Neural cell (in vitro differentiated cells): ENCODE data around the gene PSMB7. TPM values are rescaled to one million over a fixed set of nuclear protein-coding genes. Genes with fewer than 3 reads are reported as not detected.

Experiments used
- H2AFZ ChIP-seq: fragments of 200-600, 300-800 bp; sonication (generic), shearing (Covaris generic); 2 replicates; pipeline ENCODE4 v1.6.0; 2014; ENCODE audit warnings: low read depth, mild to moderate bottlenecking, antibody characterized with exemption, low read length, moderate library complexity
- H3F3A ChIP-seq: fragments of 200-600 bp; shearing (Covaris generic); 2 replicates; pipeline ENCODE4 v1.6.1; 2016; ENCODE audit warnings: mild to moderate bottlenecking, moderate library complexity, mixed read lengths, antibody characterized with exemption, low read length; ENCODE audit not compliant: insufficient read depth, poor library complexity, severe bottlenecking
- H3K27ac ChIP-seq: fragments of 200-600, 300-800 bp; sonication (generic), shearing (Covaris generic); 2 replicates; pipeline ENCODE4 v1.5.1; 2014; ENCODE audit warnings: mild to moderate bottlenecking, low read length, moderate library complexity
- H3K27me3 ChIP-seq: fragments of 300-800, 200-600 bp; sonication (generic), shearing (Covaris generic); 2 replicates; pipeline ENCODE4 v1.6.0; 2014; ENCODE audit warnings: mild to moderate bottlenecking, low read depth, low read length, moderate library complexity; ENCODE audit not compliant: insufficient read depth
- H3K36me3 ChIP-seq: fragments of 300-800, 200-600 bp; sonication (generic), shearing (Covaris generic); 2 replicates; pipeline ENCODE4 v1.5.1; 2014; ENCODE audit warnings: mild to moderate bottlenecking, antibody characterized with exemption, low read length, moderate library complexity; ENCODE audit not compliant: insufficient read depth
- H3K4me2 ChIP-seq: fragments of 300-800, 200-600 bp; sonication (generic), shearing (Covaris generic); 2 replicates; pipeline ENCODE4 v1.6.0; 2014; ENCODE audit warnings: mild to moderate bottlenecking, low read length
- H3K4me3 ChIP-seq: fragments of 300-800, 200-600 bp; sonication (generic), shearing (Covaris generic); 2 replicates; pipeline ENCODE4 v1.5.1; 2014; ENCODE audit warnings: mild to moderate bottlenecking, low read length, moderate library complexity
- H3K79me2 ChIP-seq: fragments of 200-600 bp; shearing (Covaris generic); replicated peaks from 2 replicates; pipeline ENCODE4 v1.6.0; 2014; ENCODE audit warnings: mild to moderate bottlenecking, low read length, moderate library complexity; ENCODE audit not compliant: insufficient read depth
- H3K9ac ChIP-seq: fragments of 300-800, 200-600 bp; sonication (generic), shearing (Covaris generic); 2 replicates; pipeline ENCODE4 v1.6.1; 2016; ENCODE audit warnings: mild to moderate bottlenecking, low read length, mixed read lengths
- H3K9me2 ChIP-seq: fragments of 200-600 bp; shearing (Covaris generic); 2 replicates; pipeline ENCODE4 v1.6.1; 2016; ENCODE audit warnings: mild to moderate bottlenecking, low read length, mixed read lengths; ENCODE audit not compliant: insufficient read depth
- H3K9me3 ChIP-seq: fragments of 200-600, 300-800 bp; sonication (generic), shearing (Covaris generic); 2 replicates; pipeline ENCODE4 v1.6.1; 2016; ENCODE audit warnings: mild to moderate bottlenecking, mixed run types, low read length, moderate library complexity, mixed read lengths
- H4K20me1 ChIP-seq: fragments of 200-600 bp; shearing (Covaris generic); 2 replicates; pipeline ENCODE4 v1.6.1; 2016; ENCODE audit warnings: mild to moderate bottlenecking, mixed run types; ENCODE audit not compliant: insufficient read depth
- EP300 ChIP-seq: fragments of 450-650 bp; conservative IDR thresholded peaks from 2 replicates; pipeline ENCODE4 v1.6.1; 2014; ENCODE audit warnings: antibody characterized with exemption, mild to moderate bottlenecking, moderate library complexity; ENCODE audit not compliant: poor library complexity, severe bottlenecking
- EZH2 ChIP-seq: fragments of 200-600, 300-800 bp; shearing (Covaris generic), sonication (generic); IDR thresholded peaks from 2 replicates; pipeline ENCODE4 v1.6.1; 2014; ENCODE audit warnings: antibody characterized with exemption, low read length, borderline replicate concordance, mild to moderate bottlenecking; ENCODE audit not compliant: insufficient read depth, poor library complexity, severe bottlenecking
- MXI1 ChIP-seq: fragments of 450-650 bp; conservative IDR thresholded peaks from 2 replicates; pipeline ENCODE4 v1.6.1; 2014; ENCODE audit warnings: antibody characterized with exemption, mild to moderate bottlenecking; ENCODE audit not compliant: poor library complexity, severe bottlenecking
- POLR2AphosphoS5 ChIP-seq: IDR thresholded peaks from 2 replicates; pipeline ENCODE4 v1.6.1; 2012
- RAD21 ChIP-seq: fragments of 450-650 bp; conservative IDR thresholded peaks from 2 replicates; pipeline ENCODE4 v1.6.1; 2014; ENCODE audit warnings: antibody characterized with exemption, mild to moderate bottlenecking, moderate library complexity
- SMC3 ChIP-seq: fragments of 450-650 bp; conservative IDR thresholded peaks from 2 replicates; pipeline ENCODE4 v1.6.1; 2014; ENCODE audit warnings: antibody characterized with exemption, mild to moderate bottlenecking, moderate library complexity; ENCODE audit not compliant: poor library complexity
- TAF1 ChIP-seq: IDR thresholded peaks from 2 replicates; pipeline ENCODE4 v1.6.1; 2012; ENCODE audit warnings: low read depth
- polyA plus RNA-seq: library from polyadenylated mRNA; depleted of rRNA; stranded (reverse); fragments of >200 nt; gene quantifications from 2 replicates; pipeline ENCODE4 v1.2.3, GENCODE V29; 2014
- TF ChIP-seq, protein P1 (sequence below): IDR thresholded peaks from 2 replicates; pipeline ENCODE4 v1.6.1; 2012; ENCODE audit warnings: borderline replicate concordance
- TF ChIP-seq, protein P2 (sequence below): fragments of 450-650 bp; IDR thresholded peaks from 2 replicates; pipeline ENCODE4 v1.5.1; 2014; ENCODE audit warnings: antibody characterized with exemption, mild to moderate bottlenecking, moderate library complexity; ENCODE audit not compliant: poor library complexity, severe bottlenecking

Gene PSMB7
- polyA plus RNA-seq, 1 donor from 2014 or later: 363 TPM

DNA sequence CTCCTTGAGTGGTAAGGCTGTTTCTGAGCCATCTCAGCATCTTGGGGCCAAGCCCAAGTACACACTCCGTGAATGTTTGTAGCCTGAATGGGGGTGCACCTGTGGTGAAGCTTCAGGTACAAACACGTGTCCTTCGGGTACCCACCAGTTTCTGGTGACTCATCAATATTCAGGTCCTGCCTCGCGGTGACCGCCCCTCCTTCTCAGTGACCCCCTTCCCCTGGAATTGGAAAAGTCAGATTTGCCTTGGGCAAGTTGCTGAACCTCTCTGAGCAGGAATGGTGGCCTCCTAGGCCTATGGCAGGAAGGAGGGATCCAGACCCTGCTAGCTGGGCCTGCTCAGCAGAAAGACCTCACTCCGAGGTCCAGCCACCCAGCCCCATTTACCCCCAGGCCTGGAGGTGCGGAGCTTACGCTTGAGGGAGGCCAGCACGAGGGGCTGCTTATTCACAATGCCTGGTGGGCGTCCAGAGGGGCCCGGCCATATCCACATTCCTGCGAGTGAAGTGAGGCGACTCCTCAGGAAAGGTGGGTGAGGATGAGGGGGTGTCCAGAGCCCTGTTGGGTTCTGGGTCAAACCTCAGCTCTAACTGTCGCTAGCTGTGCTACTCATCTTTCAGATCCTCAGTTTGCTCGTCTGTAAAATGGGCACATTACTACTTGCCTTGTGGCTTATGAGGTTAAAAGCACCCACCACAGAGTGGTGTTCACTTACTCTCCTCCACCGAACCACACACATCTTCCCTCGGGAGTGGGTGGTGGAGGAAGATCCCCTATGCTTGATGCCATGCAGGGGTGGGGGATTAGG is 42.0 kb upstream of the PSMB7 start:
- H3K27me3 ChIP-seq: no peaks in the 10 kb centered on the region
- TF ChIP-seq POLR2AphosphoS5 (no peak), MXI1 (no peak), RAD21 (no peak), SMC3 (no peak), TAF1 (no peak), EP300 (no peak), EZH2 (no peak)
- TF ChIP-seq, protein P1, sequence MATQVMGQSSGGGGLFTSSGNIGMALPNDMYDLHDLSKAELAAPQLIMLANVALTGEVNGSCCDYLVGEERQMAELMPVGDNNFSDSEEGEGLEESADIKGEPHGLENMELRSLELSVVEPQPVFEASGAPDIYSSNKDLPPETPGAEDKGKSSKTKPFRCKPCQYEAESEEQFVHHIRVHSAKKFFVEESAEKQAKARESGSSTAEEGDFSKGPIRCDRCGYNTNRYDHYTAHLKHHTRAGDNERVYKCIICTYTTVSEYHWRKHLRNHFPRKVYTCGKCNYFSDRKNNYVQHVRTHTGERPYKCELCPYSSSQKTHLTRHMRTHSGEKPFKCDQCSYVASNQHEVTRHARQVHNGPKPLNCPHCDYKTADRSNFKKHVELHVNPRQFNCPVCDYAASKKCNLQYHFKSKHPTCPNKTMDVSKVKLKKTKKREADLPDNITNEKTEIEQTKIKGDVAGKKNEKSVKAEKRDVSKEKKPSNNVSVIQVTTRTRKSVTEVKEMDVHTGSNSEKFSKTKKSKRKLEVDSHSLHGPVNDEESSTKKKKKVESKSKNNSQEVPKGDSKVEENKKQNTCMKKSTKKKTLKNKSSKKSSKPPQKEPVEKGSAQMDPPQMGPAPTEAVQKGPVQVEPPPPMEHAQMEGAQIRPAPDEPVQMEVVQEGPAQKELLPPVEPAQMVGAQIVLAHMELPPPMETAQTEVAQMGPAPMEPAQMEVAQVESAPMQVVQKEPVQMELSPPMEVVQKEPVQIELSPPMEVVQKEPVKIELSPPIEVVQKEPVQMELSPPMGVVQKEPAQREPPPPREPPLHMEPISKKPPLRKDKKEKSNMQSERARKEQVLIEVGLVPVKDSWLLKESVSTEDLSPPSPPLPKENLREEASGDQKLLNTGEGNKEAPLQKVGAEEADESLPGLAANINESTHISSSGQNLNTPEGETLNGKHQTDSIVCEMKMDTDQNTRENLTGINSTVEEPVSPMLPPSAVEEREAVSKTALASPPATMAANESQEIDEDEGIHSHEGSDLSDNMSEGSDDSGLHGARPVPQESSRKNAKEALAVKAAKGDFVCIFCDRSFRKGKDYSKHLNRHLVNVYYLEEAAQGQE: no peak
- TF ChIP-seq, protein P2, sequence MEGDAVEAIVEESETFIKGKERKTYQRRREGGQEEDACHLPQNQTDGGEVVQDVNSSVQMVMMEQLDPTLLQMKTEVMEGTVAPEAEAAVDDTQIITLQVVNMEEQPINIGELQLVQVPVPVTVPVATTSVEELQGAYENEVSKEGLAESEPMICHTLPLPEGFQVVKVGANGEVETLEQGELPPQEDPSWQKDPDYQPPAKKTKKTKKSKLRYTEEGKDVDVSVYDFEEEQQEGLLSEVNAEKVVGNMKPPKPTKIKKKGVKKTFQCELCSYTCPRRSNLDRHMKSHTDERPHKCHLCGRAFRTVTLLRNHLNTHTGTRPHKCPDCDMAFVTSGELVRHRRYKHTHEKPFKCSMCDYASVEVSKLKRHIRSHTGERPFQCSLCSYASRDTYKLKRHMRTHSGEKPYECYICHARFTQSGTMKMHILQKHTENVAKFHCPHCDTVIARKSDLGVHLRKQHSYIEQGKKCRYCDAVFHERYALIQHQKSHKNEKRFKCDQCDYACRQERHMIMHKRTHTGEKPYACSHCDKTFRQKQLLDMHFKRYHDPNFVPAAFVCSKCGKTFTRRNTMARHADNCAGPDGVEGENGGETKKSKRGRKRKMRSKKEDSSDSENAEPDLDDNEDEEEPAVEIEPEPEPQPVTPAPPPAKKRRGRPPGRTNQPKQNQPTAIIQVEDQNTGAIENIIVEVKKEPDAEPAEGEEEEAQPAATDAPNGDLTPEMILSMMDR: no peak
- no peaks in the 10 kb centered on the region for H3F3A ChIP-seq

DNA sequence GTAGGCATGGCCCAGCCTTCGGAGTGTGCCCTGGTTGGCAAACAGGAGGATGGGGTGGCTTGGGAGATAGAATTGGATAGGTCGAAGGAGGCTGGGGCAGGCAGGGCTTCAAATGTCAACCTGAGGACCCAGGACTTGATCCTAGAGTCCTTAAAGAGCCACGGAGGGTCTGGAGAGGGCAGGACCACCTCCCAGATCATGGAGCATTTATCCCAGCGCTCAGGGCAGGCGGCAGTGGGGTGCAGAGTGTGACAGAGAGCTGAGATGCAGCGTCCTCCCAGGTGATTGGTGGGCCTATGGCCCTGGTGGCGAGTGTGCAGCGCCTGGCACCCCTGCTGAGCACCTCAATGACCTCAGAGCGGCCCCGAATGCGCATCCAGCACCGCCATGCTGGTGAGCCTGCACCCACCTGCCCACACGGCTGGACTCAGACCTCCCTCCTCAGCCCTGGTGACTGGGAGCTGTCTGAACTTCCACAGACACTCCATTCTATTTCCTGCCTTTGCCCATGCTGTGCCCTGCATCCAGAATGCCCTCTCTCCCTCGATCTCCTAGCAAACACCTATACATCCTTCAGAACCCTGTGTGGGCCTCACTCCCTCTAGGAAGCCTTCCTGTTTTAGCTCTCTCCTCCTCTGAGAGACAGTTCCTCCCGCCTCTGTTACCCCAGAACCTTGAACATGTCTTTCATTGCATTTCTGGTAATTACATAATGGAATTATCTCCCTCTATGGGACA is 41.3 kb upstream of the PSMB7 start:
- TF ChIP-seq TAF1 (no peak), RAD21 (no peak), MXI1 (no peak), EP300 (no peak), POLR2AphosphoS5 (no peak), EZH2 (no peak)
- TF ChIP-seq, protein P2: no peak
- Histone ChIP-seq H3K36me3 (no peaks in the 10 kb centered on the region), H2AFZ (no peak overlapping the region), H3K4me3 (no peak overlapping the region), H3K79me2 (no peaks in the 10 kb centered on the region), H3K9ac (no peak overlapping the region), H3K9me3 (no peaks in the 10 kb centered on the region), H3F3A (no peaks in the 10 kb centered on the region), H4K20me1 (no peaks in the 10 kb centered on the region), H3K9me2 (no peaks in the 10 kb centered on the region), H3K27ac (no peak overlapping the region), H3K27me3 (peaks cover 1% of the 10 kb centered on the region), H3K4me2 (no peak overlapping the region)

More for the DNA sequence above, 42.0 kb upstream of the PSMB7 start:
- Histone ChIP-seq H3K9me3 (no peaks in the 10 kb centered on the region), H3K27ac (no peak overlapping the region), H4K20me1 (no peaks in the 10 kb centered on the region), H3K4me3 (no peak overlapping the region), H3K79me2 (no peaks in the 10 kb centered on the region), H3K36me3 (no peaks in the 10 kb centered on the region), H2AFZ (no peak overlapping the region), H3K9me2 (no peaks in the 10 kb centered on the region), H3K9ac (no peak overlapping the region), H3K4me2 (no peak overlapping the region)
